HEK293 (cell line): Measurements from ENCODE around the gene TLCD4.

Source experiments
- GFI1B ChIP-seq: fragments of 450-650 bp; formaldehyde crosslinking; IDR thresholded peaks from 2 replicates; pipeline ENCODE4 v1.5.1; 2016; ENCODE audit warnings: missing biosample characterization, missing genetic modification characterization
- GLIS1 ChIP-seq: fragments of 450-650 bp; formaldehyde crosslinking; IDR thresholded peaks from 2 replicates; pipeline ENCODE4 v1.5.1; 2016; ENCODE audit warnings: missing biosample characterization, missing genetic modification characterization
- HOXD13 ChIP-seq: sonication (generic); formaldehyde crosslinking; IDR thresholded peaks from 2 replicates; pipeline ENCODE4 v1.8.0; 2022; ENCODE audit warnings: missing genetic modification reagents, borderline replicate concordance
- PATZ1 ChIP-seq: fragments of 450-650 bp; formaldehyde crosslinking; IDR thresholded peaks from 2 replicates; pipeline ENCODE4 v1.5.1; 2016; ENCODE audit warnings: missing biosample characterization, missing genetic modification characterization
- RBAK ChIP-seq: fragments of 450-650 bp; formaldehyde crosslinking; IDR thresholded peaks from 2 replicates; pipeline ENCODE4 v1.5.1; 2016; ENCODE audit warnings: missing biosample characterization, missing genetic modification characterization
- SP3 ChIP-seq: fragments of 450-650 bp; formaldehyde crosslinking; IDR thresholded peaks from 2 replicates; pipeline ENCODE4 v1.5.1; 2016; ENCODE audit warnings: missing biosample characterization, missing genetic modification characterization
- ZIC2 ChIP-seq: fragments of 450-650 bp; formaldehyde crosslinking; IDR thresholded peaks from 2 replicates; pipeline ENCODE4 v1.5.1; 2016; ENCODE audit warnings: missing biosample characterization, missing genetic modification characterization
- ZNF133 ChIP-seq: fragments of 450-650 bp; formaldehyde crosslinking; IDR thresholded peaks from 2 replicates; pipeline ENCODE4 v1.5.1; 2016; ENCODE audit warnings: missing biosample characterization, missing genetic modification characterization
- ZNF138 ChIP-seq: fragments of 450-650 bp; formaldehyde crosslinking; IDR thresholded peaks from 2 replicates; pipeline ENCODE4 v1.5.1; 2016; ENCODE audit warnings: missing biosample characterization, missing genetic modification characterization, borderline replicate concordance
- ZNF146 ChIP-seq: fragments of 450-650 bp; formaldehyde crosslinking; IDR thresholded peaks from 2 replicates; pipeline ENCODE4 v1.5.1; 2016; ENCODE audit warnings: missing biosample characterization, missing genetic modification characterization
- ZNF169 ChIP-seq: fragments of 450-650 bp; formaldehyde crosslinking; IDR thresholded peaks from 2 replicates; pipeline ENCODE4 v1.5.1; 2016; ENCODE audit warnings: missing biosample characterization, missing genetic modification characterization
- ZNF2 ChIP-seq: fragments of 450-650 bp; formaldehyde crosslinking; IDR thresholded peaks from 2 replicates; pipeline ENCODE4 v1.5.1; 2016; ENCODE audit warnings: missing biosample characterization, missing genetic modification characterization
- ZNF214 ChIP-seq: fragments of 450-650 bp; formaldehyde crosslinking; IDR thresholded peaks from 2 replicates; pipeline ENCODE4 v1.5.1; 2017; ENCODE audit warnings: missing biosample characterization, mild to moderate bottlenecking, missing genetic modification characterization, borderline replicate concordance
- ZNF266 ChIP-seq: fragments of 450-650 bp; formaldehyde crosslinking; IDR thresholded peaks from 2 replicates; pipeline ENCODE4 v1.5.1; 2016; ENCODE audit warnings: missing biosample characterization, missing genetic modification characterization, low read depth
- ZNF274 ChIP-seq, 2 experiments: fragments of 200-500 bp in 1 of 2; fragments of 450-650 bp in 1 of 2; sonication (Bioruptor generic) in 1 of 2; formaldehyde crosslinking in 1 of 2; IDR thresholded peaks; 2 replicates each; pipeline versions ENCODE4 v1.5.1 to v1.6.1; 2014 to 2016; ENCODE audit warnings: borderline replicate concordance in 1 of 2, inconsistent platforms in 1 of 2, low read length in 1 of 2, missing biosample characterization in 1 of 2, missing genetic modification characterization in 1 of 2
- ZNF302 ChIP-seq: fragments of 450-650 bp; formaldehyde crosslinking; IDR thresholded peaks from 2 replicates; pipeline ENCODE4 v1.5.1; 2016; ENCODE audit warnings: missing biosample characterization, missing genetic modification characterization, low read depth
- ZNF426 ChIP-seq: fragments of 450-650 bp; formaldehyde crosslinking; IDR thresholded peaks from 2 replicates; pipeline ENCODE4 v1.5.1; 2017; ENCODE audit warnings: missing biosample characterization, missing genetic modification characterization, mild to moderate bottlenecking, inconsistent platforms, moderate library complexity
- ZNF433 ChIP-seq: fragments of 450-650 bp; formaldehyde crosslinking; IDR thresholded peaks from 2 replicates; pipeline ENCODE4 v1.5.1; 2016; ENCODE audit warnings: missing biosample characterization, missing genetic modification characterization, low read depth
- ZNF521 ChIP-seq: fragments of 450-650 bp; formaldehyde crosslinking; IDR thresholded peaks from 2 replicates; pipeline ENCODE4 v1.5.1; 2017; ENCODE audit warnings: missing biosample characterization, mild to moderate bottlenecking, missing genetic modification characterization
- ZNF544 ChIP-seq: fragments of 450-650 bp; formaldehyde crosslinking; IDR thresholded peaks from 2 replicates; pipeline ENCODE4 v1.5.0; 2017; ENCODE audit warnings: missing biosample characterization, missing genetic modification characterization
- ZNF600 ChIP-seq: fragments of 450-650 bp; formaldehyde crosslinking; IDR thresholded peaks from 2 replicates; pipeline ENCODE4 v1.5.1; 2016; ENCODE audit warnings: missing biosample characterization, missing genetic modification characterization
- ZNF654 ChIP-seq: fragments of 450-650 bp; formaldehyde crosslinking; IDR thresholded peaks from 2 replicates; pipeline ENCODE4 v1.5.1; 2016; ENCODE audit warnings: low read depth, missing biosample characterization, missing genetic modification characterization
- ZNF677 ChIP-seq: fragments of 450-650 bp; IDR thresholded peaks from 2 replicates; pipeline ENCODE4 v1.5.0; 2018; ENCODE audit warnings: missing biosample characterization, mild to moderate bottlenecking, missing genetic modification characterization, moderate library complexity
- ZNF777 ChIP-seq: fragments of 450-650 bp; formaldehyde crosslinking; IDR thresholded peaks from 2 replicates; pipeline ENCODE4 v1.5.1; 2017; ENCODE audit warnings: missing biosample characterization, missing genetic modification characterization, borderline replicate concordance
- ZNF830 ChIP-seq: fragments of 450-650 bp; IDR thresholded peaks from 2 replicates; pipeline ENCODE4 v1.5.0; 2018; ENCODE audit warnings: missing biosample characterization, missing genetic modification characterization, low read depth, mild to moderate bottlenecking, moderate library complexity
- TF ChIP-seq, protein P1 (sequence below): fragments of 450-650 bp; formaldehyde crosslinking; IDR thresholded peaks from 2 replicates; pipeline ENCODE4 v1.5.1; 2016; ENCODE audit warnings: missing biosample characterization, missing genetic modification characterization, borderline replicate concordance
- TF ChIP-seq, protein P2 (sequence below): fragments of 450-650 bp; formaldehyde crosslinking; IDR thresholded peaks from 2 replicates; pipeline ENCODE4 v1.5.1; 2016; ENCODE audit warnings: missing biosample characterization, missing genetic modification characterization
- TF ChIP-seq, protein P3 (sequence below): fragments of 450-650 bp; formaldehyde crosslinking; IDR thresholded peaks from 2 replicates; pipeline ENCODE4 v1.5.1; 2016; ENCODE audit warnings: missing biosample characterization, missing genetic modification characterization

Gene TLCD4

DNA sequence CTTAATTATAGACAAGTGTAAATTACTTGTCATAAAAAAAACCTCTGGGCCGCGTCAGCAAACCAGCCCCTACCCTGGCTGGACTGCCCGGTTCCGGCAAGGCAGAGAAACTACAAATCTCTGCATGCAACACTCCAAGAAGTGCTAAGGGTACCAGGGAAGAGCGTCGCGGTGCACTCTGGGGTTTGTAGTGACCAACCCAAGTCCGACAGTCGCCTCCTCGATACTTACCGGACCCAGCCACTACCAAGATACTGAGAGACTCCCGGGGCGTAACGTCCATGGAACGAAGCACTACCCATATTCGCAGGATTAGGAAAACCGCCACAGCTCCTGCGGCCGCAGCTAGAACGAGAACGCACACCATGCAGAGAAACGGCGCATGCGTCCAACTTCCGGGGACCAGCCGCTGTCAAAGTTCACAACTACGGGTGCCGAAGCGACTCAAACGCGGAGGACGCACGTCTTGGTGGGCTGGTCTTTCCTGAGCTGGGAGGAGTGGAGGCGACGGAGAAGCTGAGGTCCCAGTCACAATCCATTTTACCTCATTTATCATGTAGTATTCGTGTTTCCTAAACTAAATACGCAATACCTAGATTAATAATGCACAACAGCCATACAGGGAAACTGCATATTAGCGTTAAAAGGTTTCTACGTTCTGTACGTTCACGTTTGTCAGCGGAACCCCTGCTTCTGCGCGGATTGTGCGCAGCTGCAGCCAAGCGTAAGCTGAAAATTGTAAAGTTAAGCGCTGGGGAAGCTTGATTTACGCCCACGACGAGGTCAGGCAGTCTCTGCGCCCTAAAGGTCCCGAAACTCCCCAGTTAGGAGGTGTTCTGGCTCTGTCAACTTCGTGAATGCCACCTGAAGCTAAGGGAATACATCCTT, 44.4 kb upstream of the TLCD4 start, which contains the start of gene ALG14 (continued):
- TF ChIP-seq, protein P1, sequence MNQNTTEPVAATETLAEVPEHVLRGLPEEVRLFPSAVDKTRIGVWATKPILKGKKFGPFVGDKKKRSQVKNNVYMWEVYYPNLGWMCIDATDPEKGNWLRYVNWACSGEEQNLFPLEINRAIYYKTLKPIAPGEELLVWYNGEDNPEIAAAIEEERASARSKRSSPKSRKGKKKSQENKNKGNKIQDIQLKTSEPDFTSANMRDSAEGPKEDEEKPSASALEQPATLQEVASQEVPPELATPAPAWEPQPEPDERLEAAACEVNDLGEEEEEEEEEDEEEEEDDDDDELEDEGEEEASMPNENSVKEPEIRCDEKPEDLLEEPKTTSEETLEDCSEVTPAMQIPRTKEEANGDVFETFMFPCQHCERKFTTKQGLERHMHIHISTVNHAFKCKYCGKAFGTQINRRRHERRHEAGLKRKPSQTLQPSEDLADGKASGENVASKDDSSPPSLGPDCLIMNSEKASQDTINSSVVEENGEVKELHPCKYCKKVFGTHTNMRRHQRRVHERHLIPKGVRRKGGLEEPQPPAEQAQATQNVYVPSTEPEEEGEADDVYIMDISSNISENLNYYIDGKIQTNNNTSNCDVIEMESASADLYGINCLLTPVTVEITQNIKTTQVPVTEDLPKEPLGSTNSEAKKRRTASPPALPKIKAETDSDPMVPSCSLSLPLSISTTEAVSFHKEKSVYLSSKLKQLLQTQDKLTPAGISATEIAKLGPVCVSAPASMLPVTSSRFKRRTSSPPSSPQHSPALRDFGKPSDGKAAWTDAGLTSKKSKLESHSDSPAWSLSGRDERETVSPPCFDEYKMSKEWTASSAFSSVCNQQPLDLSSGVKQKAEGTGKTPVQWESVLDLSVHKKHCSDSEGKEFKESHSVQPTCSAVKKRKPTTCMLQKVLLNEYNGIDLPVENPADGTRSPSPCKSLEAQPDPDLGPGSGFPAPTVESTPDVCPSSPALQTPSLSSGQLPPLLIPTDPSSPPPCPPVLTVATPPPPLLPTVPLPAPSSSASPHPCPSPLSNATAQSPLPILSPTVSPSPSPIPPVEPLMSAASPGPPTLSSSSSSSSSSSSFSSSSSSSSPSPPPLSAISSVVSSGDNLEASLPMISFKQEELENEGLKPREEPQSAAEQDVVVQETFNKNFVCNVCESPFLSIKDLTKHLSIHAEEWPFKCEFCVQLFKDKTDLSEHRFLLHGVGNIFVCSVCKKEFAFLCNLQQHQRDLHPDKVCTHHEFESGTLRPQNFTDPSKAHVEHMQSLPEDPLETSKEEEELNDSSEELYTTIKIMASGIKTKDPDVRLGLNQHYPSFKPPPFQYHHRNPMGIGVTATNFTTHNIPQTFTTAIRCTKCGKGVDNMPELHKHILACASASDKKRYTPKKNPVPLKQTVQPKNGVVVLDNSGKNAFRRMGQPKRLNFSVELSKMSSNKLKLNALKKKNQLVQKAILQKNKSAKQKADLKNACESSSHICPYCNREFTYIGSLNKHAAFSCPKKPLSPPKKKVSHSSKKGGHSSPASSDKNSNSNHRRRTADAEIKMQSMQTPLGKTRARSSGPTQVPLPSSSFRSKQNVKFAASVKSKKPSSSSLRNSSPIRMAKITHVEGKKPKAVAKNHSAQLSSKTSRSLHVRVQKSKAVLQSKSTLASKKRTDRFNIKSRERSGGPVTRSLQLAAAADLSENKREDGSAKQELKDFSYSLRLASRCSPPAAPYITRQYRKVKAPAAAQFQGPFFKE (tag by site-specific recombination): no peak
- TF ChIP-seq PATZ1 (tag by site-specific recombination) (peak; percentile 33; the same call in 1 of the 2 replicates), ZNF521 (no peak), SP3 (tag by site-specific recombination) (peak; percentile 82), ZNF654 (tag by site-specific recombination) (no peak), ZNF677 (tag by site-specific recombination) (no peak), ZNF544 (tag by site-specific recombination) (no peak), ZNF214 (no peak), ZNF426 (tag by site-specific recombination) (no peak), RBAK (tag by site-specific recombination) (no peak), GFI1B (tag by site-specific recombination) (peak; percentile 99), ZNF146 (tag by site-specific recombination) (no peak), ZNF433 (tag by site-specific recombination) (no peak), ZNF138 (tag by site-specific recombination) (no peak), ZNF133 (tag by site-specific recombination) (no peak), ZIC2 (tag by site-specific recombination) (no peak), ZNF830 (no peak), ZNF600 (tag by site-specific recombination) (peak; percentile 82; the same call in 1 of the 2 replicates), GLIS1 (tag by site-specific recombination) (peak; percentile 60), ZNF266 (tag by site-specific recombination) (no peak), ZNF777 (tag by site-specific recombination) (peak; percentile 98), ZNF169 (tag by site-specific recombination) (no peak), ZNF2 (tag by site-specific recombination) (peak; percentile 88), ZNF302 (tag by site-specific recombination) (no peak), ZNF274 (IDR thresholded peaks at IDR 0.05; ENCODE audit: low read length) (no peak), ZNF274 (tag by site-specific recombination; IDR thresholded peaks at IDR 0.05; ENCODE audit: borderline replicate concordance) (no peak), HOXD13 (CRISPR knock-in tag) (no peak)
- TF ChIP-seq, protein P2, sequence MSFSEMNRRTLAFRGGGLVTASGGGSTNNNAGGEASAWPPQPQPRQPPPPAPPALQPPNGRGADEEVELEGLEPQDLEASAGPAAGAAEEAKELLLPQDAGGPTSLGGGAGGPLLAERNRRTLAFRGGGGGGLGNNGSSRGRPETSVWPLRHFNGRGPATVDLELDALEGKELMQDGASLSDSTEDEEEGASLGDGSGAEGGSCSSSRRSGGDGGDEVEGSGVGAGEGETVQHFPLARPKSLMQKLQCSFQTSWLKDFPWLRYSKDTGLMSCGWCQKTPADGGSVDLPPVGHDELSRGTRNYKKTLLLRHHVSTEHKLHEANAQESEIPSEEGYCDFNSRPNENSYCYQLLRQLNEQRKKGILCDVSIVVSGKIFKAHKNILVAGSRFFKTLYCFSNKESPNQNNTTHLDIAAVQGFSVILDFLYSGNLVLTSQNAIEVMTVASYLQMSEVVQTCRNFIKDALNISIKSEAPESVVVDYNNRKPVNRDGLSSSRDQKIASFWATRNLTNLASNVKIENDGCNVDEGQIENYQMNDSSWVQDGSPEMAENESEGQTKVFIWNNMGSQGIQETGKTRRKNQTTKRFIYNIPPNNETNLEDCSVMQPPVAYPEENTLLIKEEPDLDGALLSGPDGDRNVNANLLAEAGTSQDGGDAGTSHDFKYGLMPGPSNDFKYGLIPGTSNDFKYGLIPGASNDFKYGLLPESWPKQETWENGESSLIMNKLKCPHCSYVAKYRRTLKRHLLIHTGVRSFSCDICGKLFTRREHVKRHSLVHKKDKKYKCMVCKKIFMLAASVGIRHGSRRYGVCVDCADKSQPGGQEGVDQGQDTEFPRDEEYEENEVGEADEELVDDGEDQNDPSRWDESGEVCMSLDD: peak; percentile 78
- TF ChIP-seq, protein P3, sequence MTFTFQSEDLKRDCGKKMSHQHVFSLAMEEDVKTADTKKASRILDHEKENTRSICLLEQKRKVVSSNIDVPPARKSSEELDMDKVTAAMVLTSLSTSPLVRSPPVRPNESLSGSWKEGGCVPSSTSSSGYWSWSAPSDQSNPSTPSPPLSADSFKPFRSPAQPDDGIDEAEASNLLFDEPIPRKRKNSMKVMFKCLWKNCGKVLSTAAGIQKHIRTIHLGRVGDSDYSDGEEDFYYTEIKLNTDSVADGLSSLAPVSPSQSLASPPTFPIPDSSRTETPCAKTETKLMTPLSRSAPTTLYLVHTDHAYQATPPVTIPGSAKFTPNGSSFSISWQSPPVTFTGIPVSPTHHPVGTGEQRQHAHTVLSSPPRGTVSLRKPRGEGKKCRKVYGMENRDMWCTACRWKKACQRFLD (tag by site-specific recombination): no peak
